Cortex of kidney (tissue), 1 donor: ENCODE measurements around the gene PABPC1L.

Experiments
- DNase-seq: peaks from one replicate; lab custom pipeline; 2025; lab: John Stamatoyannopoulos, UW

PABPC1L gene

DNA sequence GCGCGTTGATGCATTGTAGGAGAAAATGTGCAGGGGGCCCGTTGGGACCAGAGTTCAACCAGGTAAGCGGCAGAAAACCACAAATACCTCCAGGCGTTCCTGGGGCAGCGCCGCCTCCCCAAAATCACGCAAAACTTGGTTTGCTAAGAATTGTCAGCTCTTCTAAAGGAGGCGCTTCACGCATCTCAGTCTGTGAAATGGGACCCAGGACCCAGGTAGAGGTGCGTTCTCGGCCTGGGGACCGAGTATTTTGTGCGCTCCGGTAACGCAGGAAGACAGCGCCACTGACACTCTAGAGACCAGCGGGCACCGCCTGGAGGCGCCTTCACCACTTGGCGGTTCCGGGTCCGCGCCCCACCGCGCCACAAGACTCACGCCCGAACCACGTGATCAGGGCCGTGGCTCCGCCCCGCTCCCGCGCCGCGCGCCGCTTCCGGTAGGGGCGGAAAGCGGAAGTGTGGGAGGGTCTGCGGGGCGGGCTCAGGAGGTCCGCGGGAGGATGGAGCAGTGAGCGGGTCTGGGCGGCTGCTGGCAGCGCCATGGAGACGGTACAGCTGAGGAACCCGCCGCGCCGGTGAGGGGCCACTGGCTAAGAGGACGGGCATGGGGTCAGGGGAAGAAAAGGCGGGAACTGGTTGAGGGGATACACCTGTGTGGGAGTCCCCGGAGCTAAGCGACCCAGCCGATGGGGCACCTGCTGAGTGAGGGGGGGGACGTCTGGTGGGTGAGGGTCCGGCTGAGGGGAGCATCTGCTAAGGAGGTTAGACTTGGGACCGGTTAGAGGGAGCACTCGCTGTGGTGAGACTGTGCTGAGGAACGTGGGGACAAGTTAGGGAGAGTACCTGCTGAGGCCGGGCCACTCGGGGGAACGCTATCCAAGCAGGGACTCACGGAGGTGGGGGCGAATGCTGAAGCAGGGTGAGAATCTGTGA is 56.4 kb downstream of the PABPC1L start, which contains the start of gene STK4:
Gene STK4, plus strand, starts transcription at position 483 of the 932 bp plus-strand sequence. Its CDS starts 57 bp downstream, at position 540.
- peak; percentile 59 for DNase-seq

DNA sequence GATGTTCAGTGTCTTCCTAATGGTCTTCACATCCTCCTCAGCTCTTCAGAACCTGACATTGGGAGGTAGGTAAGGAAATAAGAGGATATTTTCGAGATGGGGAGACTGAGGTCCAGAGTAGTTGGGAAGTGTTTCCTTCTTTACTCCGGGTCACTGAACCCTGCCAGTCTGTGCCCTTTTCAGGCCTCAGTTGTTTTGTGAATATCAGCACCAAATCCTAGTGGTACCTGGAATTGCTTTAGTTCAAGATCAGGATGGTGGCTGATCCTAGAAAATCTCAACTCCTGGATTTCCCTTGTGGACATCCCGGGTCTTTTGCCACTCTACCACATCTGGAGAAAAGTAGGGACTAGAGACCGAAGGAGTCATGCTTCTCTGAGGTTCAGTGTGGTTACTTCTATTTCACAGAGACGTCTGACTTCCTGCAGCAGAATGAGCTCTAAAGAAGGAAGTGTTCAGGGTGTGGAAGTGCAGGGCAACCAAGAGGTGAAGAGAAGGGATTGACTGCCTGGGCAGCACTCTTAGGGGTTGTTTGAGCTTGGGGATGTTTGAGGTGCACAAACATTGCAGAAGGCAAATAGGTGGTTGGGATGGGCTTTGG is 57.4 kb downstream of the PABPC1L start:
- no peak for DNase-seq

DNA sequence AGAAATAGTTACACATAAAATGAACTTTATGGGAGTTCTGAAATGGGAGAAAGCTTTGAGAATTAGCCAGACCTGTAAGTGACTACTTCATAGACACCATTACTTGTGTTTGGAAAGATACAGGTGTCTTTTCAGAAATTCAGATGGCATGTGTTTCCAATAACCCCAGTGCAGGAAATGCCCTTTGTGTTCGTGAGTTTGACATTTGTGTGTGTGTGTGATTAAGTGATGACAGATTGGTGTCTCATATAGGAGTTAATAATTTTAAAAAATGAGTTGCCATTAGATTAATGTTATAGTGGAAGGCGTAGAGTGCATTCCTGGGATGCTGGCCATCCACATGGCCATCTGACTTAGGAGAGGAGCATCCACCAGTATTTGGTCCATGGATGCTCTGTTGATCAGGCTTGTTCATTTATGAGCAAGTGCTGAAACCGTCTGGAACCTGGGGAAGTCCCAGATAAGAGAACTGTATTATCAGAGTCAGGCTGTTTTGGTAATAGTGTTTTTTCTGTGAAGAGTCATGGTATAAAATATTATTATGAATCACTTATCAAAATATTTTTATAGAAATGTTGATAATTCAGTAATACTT is 59.5 kb downstream of the PABPC1L start:
- DNase-seq: no peak

DNA sequence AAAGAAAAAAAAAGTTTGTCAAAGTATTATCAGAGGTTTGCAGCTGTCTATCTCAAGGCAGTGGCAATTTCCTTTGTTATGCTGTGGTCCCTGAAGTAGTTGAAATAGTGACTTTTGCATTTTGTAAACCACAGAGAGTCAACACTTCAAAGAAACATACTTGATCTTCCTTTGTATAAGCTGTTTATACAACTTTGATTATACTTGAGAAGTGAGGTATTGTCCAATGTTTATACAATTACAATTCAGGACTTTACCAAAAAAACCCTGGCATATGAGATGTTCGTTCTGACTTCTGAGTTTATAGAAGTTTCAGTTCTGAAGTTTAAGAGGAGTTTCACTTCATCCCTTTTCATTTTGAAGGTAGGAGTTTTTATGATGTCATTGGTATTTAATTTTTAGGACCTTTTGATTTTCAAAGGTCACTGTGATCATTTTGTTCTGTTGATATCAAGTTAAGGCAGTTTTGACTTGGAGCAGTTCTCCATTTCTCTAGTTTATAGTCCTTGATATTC is 60.4 kb downstream of the PABPC1L start:
- DNase-seq: no peak

DNA sequence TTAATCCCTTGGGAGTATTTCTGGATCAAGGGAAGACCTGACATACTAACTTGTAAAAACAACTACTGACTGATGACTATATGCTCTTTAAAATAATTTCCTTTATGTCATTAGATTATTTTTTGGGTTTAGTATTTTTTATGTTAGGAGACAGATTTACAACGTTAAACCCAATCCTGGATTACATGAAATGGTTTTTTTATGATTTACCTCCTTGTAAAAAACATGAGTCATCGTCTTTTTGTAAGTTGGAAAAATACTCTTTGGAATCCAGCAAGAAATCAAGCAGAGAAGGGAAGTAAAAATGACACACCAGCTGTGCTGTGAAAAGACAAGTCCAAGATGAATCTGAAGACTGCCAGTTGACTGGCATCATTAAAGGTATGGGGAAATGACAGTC is 63.2 kb downstream of the PABPC1L start:
- DNase-seq: no peak

DNA sequence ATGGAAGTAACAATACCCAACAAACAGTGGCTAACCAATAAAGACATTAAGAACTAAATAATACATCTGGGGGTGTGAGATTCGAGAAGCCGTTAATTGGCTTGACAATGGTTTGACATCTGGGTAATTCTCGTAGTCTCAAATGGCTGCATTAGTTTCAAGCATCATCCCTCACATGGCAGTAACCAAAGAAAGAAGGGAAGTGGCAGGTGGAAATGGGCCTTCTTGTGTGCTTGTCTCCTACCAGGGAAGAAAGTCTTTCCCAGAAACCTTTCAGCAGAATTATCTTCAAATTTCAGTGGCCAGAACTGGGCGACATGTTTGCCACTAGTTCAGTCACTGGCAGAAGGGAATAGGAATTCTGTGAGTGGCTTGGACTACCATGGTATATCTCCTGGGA is 66.8 kb downstream of the PABPC1L start:
- no peak for DNase-seq

DNA sequence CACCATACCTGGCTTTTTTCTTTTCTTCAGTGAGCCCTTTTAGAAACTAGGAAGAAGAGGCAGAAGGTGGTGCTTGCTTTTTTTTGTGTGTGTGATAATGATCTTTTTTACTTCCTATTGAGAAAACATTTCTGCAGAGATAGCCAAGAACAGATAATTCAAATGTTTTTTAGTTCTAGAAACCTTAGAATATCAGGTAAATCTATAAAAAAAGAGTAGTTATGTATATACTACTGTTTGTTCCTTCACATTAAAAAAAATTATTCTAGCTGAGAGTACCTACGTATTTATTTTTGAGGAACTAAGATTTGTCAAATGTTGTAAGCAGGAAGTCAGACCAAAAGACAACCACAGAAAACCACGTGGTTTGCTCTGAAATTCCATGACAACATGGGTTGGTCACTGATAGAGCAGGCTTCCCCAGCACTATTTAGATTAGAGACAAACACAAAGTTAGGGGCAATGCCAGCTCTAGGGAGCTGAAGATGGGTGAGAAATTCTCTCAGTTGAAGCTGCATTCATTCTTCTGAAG is 69.3 kb downstream of the PABPC1L start:
- DNase-seq: no peak

DNA sequence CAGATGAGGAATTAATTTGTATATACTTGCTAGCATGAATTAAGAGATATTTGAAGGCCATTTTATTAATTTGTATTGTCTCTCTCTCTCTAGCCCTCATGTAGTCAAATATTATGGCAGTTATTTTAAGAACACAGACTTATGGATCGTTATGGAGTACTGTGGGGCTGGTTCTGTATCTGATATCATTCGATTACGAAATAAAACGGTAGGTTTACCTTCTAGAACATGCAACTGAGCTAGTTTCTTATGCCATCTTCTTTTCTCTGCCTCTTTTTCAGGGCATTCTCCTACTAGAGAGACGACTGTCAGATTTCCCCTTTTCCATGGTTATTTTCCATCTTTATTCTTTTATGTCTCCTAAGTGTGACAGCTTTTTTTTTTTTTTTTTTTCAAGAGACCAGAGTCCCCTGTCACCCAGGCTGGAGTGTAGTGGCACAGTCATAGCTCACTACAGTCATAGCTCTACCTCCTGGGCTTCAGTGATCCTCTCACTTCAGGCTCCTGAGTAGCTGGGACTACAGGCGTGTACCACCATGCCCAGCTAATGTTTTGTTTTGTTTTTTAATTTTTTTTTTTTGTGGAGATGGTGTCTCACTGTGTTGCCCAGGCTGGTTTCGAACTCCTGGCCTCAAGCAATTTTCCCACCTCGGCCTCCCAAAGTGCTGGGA is 72.0 kb downstream of the PABPC1L start:
- DNase-seq: no peak

DNA sequence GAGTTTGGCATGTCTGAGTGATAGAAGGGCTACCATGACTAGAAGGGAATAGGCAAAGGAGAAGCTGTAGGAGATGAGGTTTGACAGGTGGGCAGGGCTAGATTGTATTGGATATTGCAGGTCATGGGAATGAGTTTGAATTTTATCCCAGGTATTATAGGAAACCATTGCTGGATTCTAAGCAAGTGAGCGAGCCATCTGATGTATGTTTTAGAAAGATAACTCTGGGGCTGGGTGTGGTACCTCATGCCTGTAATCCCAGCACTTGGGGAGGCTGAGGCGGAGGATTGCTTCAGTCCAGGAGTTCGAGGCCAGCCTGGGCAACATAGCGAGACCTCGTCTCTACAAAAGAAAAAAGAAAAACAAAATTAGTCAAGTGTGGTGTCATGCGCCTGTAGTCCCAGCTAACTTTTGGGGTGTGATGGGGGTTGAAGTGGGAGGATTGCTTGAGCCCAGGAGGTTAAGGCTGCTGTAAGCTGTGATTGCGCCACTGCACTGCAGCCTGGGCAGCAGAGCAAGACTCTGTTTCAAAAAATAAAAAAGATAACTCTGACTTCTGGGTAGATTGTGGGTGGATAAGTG is 73.3 kb downstream of the PABPC1L start:
- no peak for DNase-seq

DNA sequence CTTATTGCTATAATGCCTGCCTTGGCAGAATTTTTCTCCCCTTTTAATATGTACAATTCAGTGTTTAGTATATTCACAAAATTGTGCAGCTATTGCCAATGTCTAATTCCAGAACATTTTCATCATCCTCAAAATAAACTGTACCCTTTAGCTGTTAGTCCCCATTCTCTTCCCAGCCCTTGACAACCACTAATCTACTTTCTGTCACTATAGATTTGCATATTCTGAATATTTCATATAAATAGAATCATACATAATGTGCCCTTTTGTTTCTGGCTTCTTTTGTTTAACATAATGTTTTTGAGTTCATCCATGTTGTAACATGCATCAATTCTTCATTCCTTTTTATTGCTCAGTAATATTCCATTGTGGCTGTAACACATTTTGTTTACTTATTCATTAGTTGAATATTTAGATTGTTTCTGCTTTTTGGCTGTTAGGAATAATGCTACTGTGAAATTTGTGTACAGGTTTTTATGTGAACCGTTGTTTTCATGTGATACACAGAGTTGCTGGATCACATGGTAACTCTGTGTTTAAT is 78.8 kb downstream of the PABPC1L start:
- no peak for DNase-seq
